ENCODE data around the gene KEAP1. TPM values are rescaled to one million over a fixed set of nuclear protein-coding genes. Genes with fewer than 3 reads are reported as not detected.

KEAP1 gene
- total RNA-seq, 1 experiment from 2014 or later: 75.2 TPM

- Histone ChIP-seq H3K79me2 (ENCODE audit: insufficient read depth, low read length) (peaks cover 24% of the 10 kb centered on the region), H3K9me3 (ENCODE audit: control insufficient read depth in 1 of 2, insufficient read depth in 1 of 2, low read depth in 1 of 2, low read length in 2 of 2) (no peaks in the 10 kb centered on the region), H3K36me3 (ENCODE audit: control insufficient read depth in 1 of 2, insufficient read depth in 2 of 2, low read length in 2 of 2) (peaks cover 3% of the 10 kb centered on the region in 2 experiments; a peak in 1 of 4 replicates), H3K27ac (ENCODE audit: low read depth, low read length) (peak overlapping the region; percentile 91), H3K9me2 (ENCODE audit: insufficient read depth) (no peaks in the 10 kb centered on the region), H4K20me1 (ENCODE audit: insufficient read depth) (no peaks in the 10 kb centered on the region), H3K27me3 (ENCODE audit: insufficient read depth, low read length) (no peaks in the 10 kb centered on the region), H2AFZ (ENCODE audit: low read depth, low read length, poor library complexity, severe bottlenecking) (no peak overlapping the region), H3K4me1 (ENCODE audit: control insufficient read depth in 1 of 2, insufficient read depth in 2 of 2, low read length in 2 of 2) (peaks cover 10 to 24% of the 10 kb centered on the region in 2 experiments; a peak in 3 of 4 replicates), H3K4me2 (ENCODE audit: low read length) (peak overlapping the region; percentile 97), H3K4me3 (replicated peaks in 1 of 2; ENCODE audit: low read depth in 1 of 2, low read length in 2 of 2) (peak overlapping the region; percentile 92 to 93), H3K9ac (ENCODE audit: low read length) (peak overlapping the region; percentile 92)
- CTCF ChIA-PET: no interaction called here
- POLR2A ChIA-PET: no interaction called here
- peak; percentile 44 for ATAC-seq
- no peak for DNase-seq (ENCODE audit: low read depth, low spot score)
- intact Hi-C loops (cut with micrococcal nuclease): loop anchor here (2.0 to 5.0 kb wide), 2 partner anchors 25 to 37 kb away; partner anchors contain the start of gene CDKN2D
- RAD21 ChIA-PET (ENCODE audit: low non-redundant PET in 1 of 2, low total read pairs in 2 of 2, uncharacterized antibody in 2 of 2, unreplicated experiment in 2 of 2): no interaction called here
- BruUV-seq (replicated peaks): no TSS peak
- TF ChIP-seq ZNF274 (IDR thresholded peaks at IDR 0.05; ENCODE audit: low read depth, low read length) (no peak), ELF1 (IDR thresholded peaks at IDR 0.05; ENCODE audit: borderline replicate concordance, low read depth) (no peak), EZH2phosphoT487 (IDR thresholded peaks at IDR 0.05; ENCODE audit: borderline replicate concordance) (no peak), ZFX (IDR thresholded peaks at IDR 0.05) (no peak; the same call in 1 of the 2 replicates), POLR2A (IDR thresholded peaks at IDR 0.05; ENCODE audit: borderline replicate concordance, extremely low read depth, insufficient read depth, insufficient read length) (no peak), ZBTB33 (IDR thresholded peaks at IDR 0.05; ENCODE audit: extremely low read depth, insufficient replicate concordance, low read length) (no peak), EZH2 (IDR thresholded peaks at IDR 0.05) (no peak), YY1 (IDR thresholded peaks at IDR 0.05; ENCODE audit: extremely low read depth, insufficient replicate concordance, low read depth, low read length) (no peak), SP1 (IDR thresholded peaks at IDR 0.05; ENCODE audit: low read depth) (no peak), CEBPB (IDR thresholded peaks at IDR 0.05; ENCODE audit: low read depth) (no peak), POLR2AphosphoS5 (IDR thresholded peaks at IDR 0.05; ENCODE audit: low read depth, low read length) (no peak), JUND (IDR thresholded peaks at IDR 0.05) (no peak)
- TF ChIP-seq, protein P1, sequence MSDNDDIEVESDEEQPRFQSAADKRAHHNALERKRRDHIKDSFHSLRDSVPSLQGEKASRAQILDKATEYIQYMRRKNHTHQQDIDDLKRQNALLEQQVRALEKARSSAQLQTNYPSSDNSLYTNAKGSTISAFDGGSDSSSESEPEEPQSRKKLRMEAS (IDR thresholded peaks at IDR 0.05): no peak
- TF ChIP-seq, protein P2, sequence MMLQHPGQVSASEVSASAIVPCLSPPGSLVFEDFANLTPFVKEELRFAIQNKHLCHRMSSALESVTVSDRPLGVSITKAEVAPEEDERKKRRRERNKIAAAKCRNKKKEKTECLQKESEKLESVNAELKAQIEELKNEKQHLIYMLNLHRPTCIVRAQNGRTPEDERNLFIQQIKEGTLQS (IDR thresholded peaks at IDR 0.05): no peak
- TF ChIP-seq, protein P3, sequence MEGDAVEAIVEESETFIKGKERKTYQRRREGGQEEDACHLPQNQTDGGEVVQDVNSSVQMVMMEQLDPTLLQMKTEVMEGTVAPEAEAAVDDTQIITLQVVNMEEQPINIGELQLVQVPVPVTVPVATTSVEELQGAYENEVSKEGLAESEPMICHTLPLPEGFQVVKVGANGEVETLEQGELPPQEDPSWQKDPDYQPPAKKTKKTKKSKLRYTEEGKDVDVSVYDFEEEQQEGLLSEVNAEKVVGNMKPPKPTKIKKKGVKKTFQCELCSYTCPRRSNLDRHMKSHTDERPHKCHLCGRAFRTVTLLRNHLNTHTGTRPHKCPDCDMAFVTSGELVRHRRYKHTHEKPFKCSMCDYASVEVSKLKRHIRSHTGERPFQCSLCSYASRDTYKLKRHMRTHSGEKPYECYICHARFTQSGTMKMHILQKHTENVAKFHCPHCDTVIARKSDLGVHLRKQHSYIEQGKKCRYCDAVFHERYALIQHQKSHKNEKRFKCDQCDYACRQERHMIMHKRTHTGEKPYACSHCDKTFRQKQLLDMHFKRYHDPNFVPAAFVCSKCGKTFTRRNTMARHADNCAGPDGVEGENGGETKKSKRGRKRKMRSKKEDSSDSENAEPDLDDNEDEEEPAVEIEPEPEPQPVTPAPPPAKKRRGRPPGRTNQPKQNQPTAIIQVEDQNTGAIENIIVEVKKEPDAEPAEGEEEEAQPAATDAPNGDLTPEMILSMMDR (IDR thresholded peaks at IDR 0.05 in 2 of 3, conservative IDR thresholded peaks at IDR 0.05 in 1 of 3; ENCODE audit: borderline replicate concordance in 1 of 3, insufficient read depth in 1 of 3, low read depth in 2 of 3, low read length in 2 of 3): no peak
- TF ChIP-seq, protein P4, sequence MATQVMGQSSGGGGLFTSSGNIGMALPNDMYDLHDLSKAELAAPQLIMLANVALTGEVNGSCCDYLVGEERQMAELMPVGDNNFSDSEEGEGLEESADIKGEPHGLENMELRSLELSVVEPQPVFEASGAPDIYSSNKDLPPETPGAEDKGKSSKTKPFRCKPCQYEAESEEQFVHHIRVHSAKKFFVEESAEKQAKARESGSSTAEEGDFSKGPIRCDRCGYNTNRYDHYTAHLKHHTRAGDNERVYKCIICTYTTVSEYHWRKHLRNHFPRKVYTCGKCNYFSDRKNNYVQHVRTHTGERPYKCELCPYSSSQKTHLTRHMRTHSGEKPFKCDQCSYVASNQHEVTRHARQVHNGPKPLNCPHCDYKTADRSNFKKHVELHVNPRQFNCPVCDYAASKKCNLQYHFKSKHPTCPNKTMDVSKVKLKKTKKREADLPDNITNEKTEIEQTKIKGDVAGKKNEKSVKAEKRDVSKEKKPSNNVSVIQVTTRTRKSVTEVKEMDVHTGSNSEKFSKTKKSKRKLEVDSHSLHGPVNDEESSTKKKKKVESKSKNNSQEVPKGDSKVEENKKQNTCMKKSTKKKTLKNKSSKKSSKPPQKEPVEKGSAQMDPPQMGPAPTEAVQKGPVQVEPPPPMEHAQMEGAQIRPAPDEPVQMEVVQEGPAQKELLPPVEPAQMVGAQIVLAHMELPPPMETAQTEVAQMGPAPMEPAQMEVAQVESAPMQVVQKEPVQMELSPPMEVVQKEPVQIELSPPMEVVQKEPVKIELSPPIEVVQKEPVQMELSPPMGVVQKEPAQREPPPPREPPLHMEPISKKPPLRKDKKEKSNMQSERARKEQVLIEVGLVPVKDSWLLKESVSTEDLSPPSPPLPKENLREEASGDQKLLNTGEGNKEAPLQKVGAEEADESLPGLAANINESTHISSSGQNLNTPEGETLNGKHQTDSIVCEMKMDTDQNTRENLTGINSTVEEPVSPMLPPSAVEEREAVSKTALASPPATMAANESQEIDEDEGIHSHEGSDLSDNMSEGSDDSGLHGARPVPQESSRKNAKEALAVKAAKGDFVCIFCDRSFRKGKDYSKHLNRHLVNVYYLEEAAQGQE (IDR thresholded peaks at IDR 0.05; ENCODE audit: low read depth): no peak
Measured at GRCh38 chr19:10544242-10544752, 41.1 kb upstream of the KEAP1 start.
